K562 (cell line): ENCODE measurements around the gene FAM219A. TPM values are rescaled to one million over a fixed set of nuclear protein-coding genes. Genes with fewer than 3 reads are reported as not detected.

Source experiments
- ATAC-seq: fragments of 200-7000 bp; cut with Tn5 transposase; 3 replicates; pipeline ENCODE4 v1.9.1; 2020; ENCODE audit warnings: moderate library complexity
- BruUV-seq: library from RNA; stranded (reverse); fragments of 400-500 nt; replicated peaks from 2 replicates; lab custom pipeline; 2021; lab: Mats Ljungman, UMichigan
- CTCF ChIA-PET: fragments of 300-600 bp; formaldehyde crosslinking; extraction: SDS; loops from one replicate; lab custom pipeline; 2021; ENCODE audit warnings: low intra/inter-chr PET ratio; lab: Yijun Ruan, JAX
- POLR2A ChIA-PET: fragments of 300-600, 350-650 bp; sonication (Branson Sonifier 250); formaldehyde crosslinking; extraction: SDS; loops from one replicate; lab custom pipeline; 2021; ENCODE audit warnings: antibody characterized with exemption, inconsistent platforms; lab: Yijun Ruan, JAX
- DNase-seq, 4 experiments: peaks; one replicate each; pipeline versions ENCODE4 v3.0.0 to v3.0.0-alpha.2; 2011 to 2018; ENCODE audit warnings: low spot score in 3 of 4, mixed read lengths in 3 of 4; ENCODE audit errors: extremely low read depth in 1 of 4
- FAIRE-seq: peaks from 2 replicates; lab custom pipeline; 2011; peaks lifted over from hg19 to GRCh38; lab: Jason Lieb, UNC
- H2AFZ ChIP-seq: 2 replicates; pipeline ENCODE4 v1.6.0; 2011; ENCODE audit warnings: low read depth, low read length, control low read depth, inconsistent platforms
- H3K27ac ChIP-seq: fragments of 200-600 bp; 3 replicates; pipeline ENCODE4 v1.8.0; 2011; ENCODE audit warnings: low read depth, mild to moderate bottlenecking, control low read depth, inconsistent platforms, low read length, moderate library complexity, mixed read lengths; ENCODE audit errors: extremely low read depth
- H3K27me3 ChIP-seq, 2 experiments: fragments of 300-600 bp in 1 of 2; 2 replicates in 1 of 2; 3 replicates in 1 of 2; pipeline versions ENCODE4 v1.6.0 to v1.8.0; 2011; ENCODE audit warnings: inconsistent platforms in 2 of 2, low read length in 2 of 2, mild to moderate bottlenecking in 1 of 2, mixed read lengths in 1 of 2, moderate library complexity in 1 of 2; ENCODE audit not compliant: control insufficient read depth in 2 of 2, insufficient read depth in 2 of 2
- H3K36me3 ChIP-seq: fragments of 300-600 bp; 3 replicates; pipeline ENCODE4 v1.8.0; 2011; ENCODE audit warnings: mild to moderate bottlenecking, low read length, inconsistent platforms; ENCODE audit not compliant: control insufficient read depth, insufficient read depth
- H3K4me1 ChIP-seq, 2 experiments: fragments of 200-600 bp in 1 of 2; replicated peaks in 1 of 2; 2 replicates in 1 of 2; 3 replicates in 1 of 2; pipeline versions ENCODE4 v1.5.1 to v1.8.0; 2011; ENCODE audit warnings: inconsistent platforms in 2 of 2, low read length in 2 of 2, mild to moderate bottlenecking in 1 of 2, mixed read lengths in 1 of 2, moderate library complexity in 1 of 2; ENCODE audit not compliant: control insufficient read depth in 2 of 2, insufficient read depth in 2 of 2
- H3K4me2 ChIP-seq: 2 replicates; pipeline ENCODE4 v1.6.1; 2011; ENCODE audit warnings: low read length, control low read depth, inconsistent platforms, mixed read lengths; ENCODE audit not compliant: insufficient read depth
- H3K4me3 ChIP-seq: fragments of 200-600 bp; sonication (generic), shearing (Covaris generic); 2 replicates; pipeline ENCODE4 v1.5.1; 2016; ENCODE audit warnings: control low read depth, inconsistent platforms
- H3K79me2 ChIP-seq: fragments of 200-600 bp; 3 replicates; pipeline ENCODE4 v1.8.0; 2011; ENCODE audit warnings: low read length, inconsistent platforms; ENCODE audit not compliant: control insufficient read depth, insufficient read depth
- H3K9ac ChIP-seq, 2 experiments: 2 replicates each; pipeline versions ENCODE4 v1.6.0 to v1.6.1; 2011; ENCODE audit warnings: low read depth in 2 of 2, low read length in 2 of 2, control low read depth in 1 of 2, inconsistent platforms in 1 of 2, mild to moderate bottlenecking in 1 of 2, mixed read lengths in 1 of 2; ENCODE audit not compliant: insufficient read depth in 1 of 2
- H3K9me1 ChIP-seq: one replicate; pipeline ENCODE4 v1.6.0; 2011; ENCODE audit warnings: inconsistent platforms, mild to moderate bottlenecking, low read length, moderate library complexity; ENCODE audit not compliant: control insufficient read depth, insufficient read depth
- H3K9me3 ChIP-seq: replicated peaks from 2 replicates; pipeline ENCODE4 v1.5.1; 2011; ENCODE audit warnings: low read depth, low read length, inconsistent platforms; ENCODE audit not compliant: control insufficient read depth, insufficient read depth
- H4K20me1 ChIP-seq: replicated peaks from 2 replicates; pipeline ENCODE4 v1.6.1; 2011; ENCODE audit warnings: low read length, inconsistent platforms, mixed read lengths; ENCODE audit not compliant: control insufficient read depth, insufficient read depth
- CGGBP1 ChIP-seq: fragments of 250-450 bp; sonication (Bioruptor Pico); IDR thresholded peaks from 2 replicates; pipeline ENCODE4 v1.9.0; 2021; ENCODE audit warnings: mild to moderate bottlenecking
- CTBP1 ChIP-seq: fragments of 450-650 bp; IDR thresholded peaks from 2 replicates; pipeline ENCODE4 v1.6.1; 2016; ENCODE audit warnings: borderline replicate concordance
- HCFC1 ChIP-seq: IDR thresholded peaks from 2 replicates; pipeline ENCODE4 v1.6.1; 2012; ENCODE audit warnings: low read depth, low read length, improper control_type of control experiment
- HSF4 ChIP-seq: fragments of 250-450 bp; sonication (Bioruptor Pico); IDR thresholded peaks from 2 replicates; pipeline ENCODE4 v2.1.2; 2022; ENCODE audit warnings: mild to moderate bottlenecking, moderate library complexity, borderline replicate concordance
- NFXL1 ChIP-seq: fragments of 450-650 bp; formaldehyde crosslinking; IDR thresholded peaks from 2 replicates; pipeline ENCODE4 v1.4.0; 2021; ENCODE audit warnings: mild to moderate bottlenecking
- POLR2H ChIP-seq: IDR thresholded peaks from 2 replicates; pipeline ENCODE4 v1.6.1; 2016; ENCODE audit warnings: missing genetic modification characterization, low read depth, mild to moderate bottlenecking, control low read depth, missing compliant biosample characterization, moderate library complexity
- SIN3A ChIP-seq, 2 experiments: fragments of 150-350 bp in 1 of 2; IDR thresholded peaks; 2 replicates each; pipeline ENCODE4 v1.6.1; 2011 to 2016; ENCODE audit warnings: borderline replicate concordance in 2 of 2, low read depth in 2 of 2, low read length in 2 of 2, mild to moderate bottlenecking in 2 of 2, moderate library complexity in 2 of 2; ENCODE audit not compliant: control insufficient read depth in 1 of 2
- SLC30A9 ChIP-seq: fragments of 250-450 bp; sonication (Bioruptor Pico); IDR thresholded peaks from 2 replicates; pipeline ENCODE4 v1.8.0; 2022; ENCODE audit warnings: mild to moderate bottlenecking, moderate library complexity
- U2AF2 ChIP-seq: fragments of 200-400 bp; formaldehyde crosslinking; optimal IDR thresholded peaks from 2 replicates; pipeline ENCODE3; 2017; ENCODE audit warnings: low read depth, mild to moderate bottlenecking, low read length
- ZNF134 ChIP-seq: fragments of 250-450 bp; sonication (Bioruptor Pico); conservative IDR thresholded peaks from 2 replicates; pipeline ENCODE4 v1.4.0; 2020
- WGBS: fragments of 100-300 bp; shearing (Covaris generic); methylation state at CpG from one replicate; pipeline ENCODE4 v1.1.6; 2016; ENCODE audit warnings: low coverage, mixed read lengths; ENCODE audit not compliant: insufficient coverage; ENCODE audit errors: missing lambda C conversion rate; 5-methylcytosine and 5-hydroxymethylcytosine counted together
- in situ Hi-C: fragments of 300-500 bp; cut with MboI; formaldehyde crosslinking; loops from 4 replicates; pipeline ENCODE4 v1.15.0; 2018; ENCODE audit warnings: inconsistent platforms, mixed read lengths
- intact Hi-C: fragments of 100-400 bp; cut with micrococcal nuclease; formaldehyde crosslinking; loops from 2 replicates; pipeline ENCODE4 v1.14.2; 2022
- polyA plus RNA-seq, 8 experiments: library from polyadenylated mRNA; depleted of rRNA in 4 of 8; stranded (reverse) in 5 of 8; unstranded in 3 of 8; fragments of >200 nt; fragmentation: Nextera tagmentation in 2 of 8; fragmentation: Illumina TruSeq in 1 of 8; extraction: Ambion mirVana in 2 of 8; extraction: Trizol in 1 of 8; gene quantifications; 2 replicates each; pipeline versions ENCODE4 v1.2.1 to v1.2.3, GENCODE V29; 2011 to 2014; ENCODE audit warnings: inconsistent platforms in 1 of 8, missing spikeins in 1 of 8
- total RNA-seq, 7 experiments: library from RNA; depleted of rRNA in 6 of 7; stranded (reverse); fragments of >200 nt in 6 of 7; fragmentation: Illumina TruSeq in 2 of 7; extraction: Trizol in 2 of 7; gene quantifications; 2 replicates each; pipeline versions ENCODE4 v1.2.1 to v1.2.3, GENCODE V29; 2011 to 2021; ENCODE audit warnings: low replicate concordance in 1 of 7
- TF ChIP-seq, protein P1 (sequence below): fragments of 250-450 bp; sonication (Bioruptor Pico); IDR thresholded peaks from 2 replicates; pipeline ENCODE4 v1.8.0; 2022; ENCODE audit warnings: inconsistent platforms, mild to moderate bottlenecking, moderate library complexity, borderline replicate concordance
- TF ChIP-seq, protein P2 (sequence below): IDR thresholded peaks from 3 replicates; pipeline ENCODE4 v1.6.1; 2011; ENCODE audit warnings: borderline replicate concordance, mild to moderate bottlenecking; ENCODE audit not compliant: insufficient read length, insufficient read depth

Gene FAM219A
- total and polyA plus RNA-seq, 9 of the 15 experiments (the other 6 are each of a cell fraction or from before 2014, with no cell fraction given): 0.63 to 8.6 (median 2.9) TPM

GRCh38 chr9:34419716-34420504 lies 38.5 kb downstream of the FAM219A start:
- no peak for ATAC-seq
- intact Hi-C loops: no loop called here

More at GRCh38 chr9:34419716-34420504, 38.5 kb downstream of the FAM219A start:
- no peak overlapping the region for H2AFZ ChIP-seq
- POLR2A ChIA-PET: interaction anchor here (0.6 to 1.1 kb wide), 4 partner anchors 9 to 245 kb away, joined by 3 to 4 read pairs (median 4); no protein-coding TSS in a partner anchor
- no peak overlapping the region for H3K27ac ChIP-seq
- WGBS: 8% methylated on average over 4 of the region's 4 CpGs
- H3K9me3 ChIP-seq: no peaks in the 10 kb centered on the region
- CTCF ChIA-PET: no interaction called here
- H3K9me1 ChIP-seq: no peaks in the 10 kb centered on the region
- no peak overlapping the region for H3K4me3 ChIP-seq
- FAIRE-seq (no peak), DNase-seq (no peak)
- H3K27me3 ChIP-seq: no peaks in the 10 kb centered on the region
- no peak for TF ChIP-seq HCFC1
- TF ChIP-seq, protein P1, sequence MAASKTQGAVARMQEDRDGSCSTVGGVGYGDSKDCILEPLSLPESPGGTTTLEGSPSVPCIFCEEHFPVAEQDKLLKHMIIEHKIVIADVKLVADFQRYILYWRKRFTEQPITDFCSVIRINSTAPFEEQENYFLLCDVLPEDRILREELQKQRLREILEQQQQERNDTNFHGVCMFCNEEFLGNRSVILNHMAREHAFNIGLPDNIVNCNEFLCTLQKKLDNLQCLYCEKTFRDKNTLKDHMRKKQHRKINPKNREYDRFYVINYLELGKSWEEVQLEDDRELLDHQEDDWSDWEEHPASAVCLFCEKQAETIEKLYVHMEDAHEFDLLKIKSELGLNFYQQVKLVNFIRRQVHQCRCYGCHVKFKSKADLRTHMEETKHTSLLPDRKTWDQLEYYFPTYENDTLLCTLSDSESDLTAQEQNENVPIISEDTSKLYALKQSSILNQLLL (CRISPR knock-in tag): no peak
- no peak for TF ChIP-seq POLR2H (tag)
- TF ChIP-seq, protein P2, sequence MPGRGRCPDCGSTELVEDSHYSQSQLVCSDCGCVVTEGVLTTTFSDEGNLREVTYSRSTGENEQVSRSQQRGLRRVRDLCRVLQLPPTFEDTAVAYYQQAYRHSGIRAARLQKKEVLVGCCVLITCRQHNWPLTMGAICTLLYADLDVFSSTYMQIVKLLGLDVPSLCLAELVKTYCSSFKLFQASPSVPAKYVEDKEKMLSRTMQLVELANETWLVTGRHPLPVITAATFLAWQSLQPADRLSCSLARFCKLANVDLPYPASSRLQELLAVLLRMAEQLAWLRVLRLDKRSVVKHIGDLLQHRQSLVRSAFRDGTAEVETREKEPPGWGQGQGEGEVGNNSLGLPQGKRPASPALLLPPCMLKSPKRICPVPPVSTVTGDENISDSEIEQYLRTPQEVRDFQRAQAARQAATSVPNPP: no peak
- no peak for TF ChIP-seq SIN3A (IDR thresholded peaks at IDR 0.05; ENCODE audit: borderline replicate concordance in 2 of 2, control insufficient read depth in 1 of 2, low read depth in 2 of 2, low read length in 2 of 2)
- no peak for TF ChIP-seq NFXL1
- TF ChIP-seq ZNF134 (CRISPR knock-in tag): no peak
- TF ChIP-seq HSF4 (CRISPR knock-in tag): no peak
- TF ChIP-seq SLC30A9 (CRISPR knock-in tag): no peak
- TF ChIP-seq CTBP1: no peak
- TF ChIP-seq CGGBP1 (CRISPR knock-in tag): no peak
- TF ChIP-seq U2AF2: no peak
- TF ChIP-seq, all 486 proteins: peak for 0
- no peak overlapping the region for H3K9ac ChIP-seq
- no TSS peak for BruUV-seq
- H3K4me2 ChIP-seq: no peak overlapping the region
- H3K4me1 ChIP-seq: no peaks in the 10 kb centered on the region
- no peaks in the 10 kb centered on the region for H3K36me3 ChIP-seq
- in situ Hi-C loops: loop anchor here (10.0 kb wide), 1 partner anchor 75 kb away; no protein-coding TSS in a partner anchor
- peaks cover 4% of the 10 kb centered on the region; the same call in 1 of the 2 replicates for H4K20me1 ChIP-seq
- no peaks in the 10 kb centered on the region for H3K79me2 ChIP-seq
